Osteocyte (in vitro differentiated cells): ENCODE measurements around the gene PFDN1. TPM values are rescaled to one million over a fixed set of nuclear protein-coding genes. Genes with fewer than 3 reads are reported as not detected.

ENCODE experiments used
- DNase-seq: peaks from one replicate; pipeline ENCODE4 v3.0.0; 2021; ENCODE audit warnings: mixed read lengths; ENCODE audit not compliant: unreplicated experiment; ENCODE audit errors: extremely low spot score
- H3K27ac Mint-ChIP-seq: one replicate; pipeline ENCODE4 v1.8.0; 2021; ENCODE audit warnings: mild to moderate bottlenecking, mixed read lengths; ENCODE audit not compliant: unreplicated experiment
- H3K27me3 Mint-ChIP-seq: one replicate; pipeline ENCODE4 v1.8.0; 2021; ENCODE audit warnings: mixed read lengths; ENCODE audit not compliant: unreplicated experiment
- H3K36me3 Mint-ChIP-seq: one replicate; pipeline ENCODE4 v1.8.0; 2021; ENCODE audit warnings: mixed read lengths; ENCODE audit not compliant: unreplicated experiment
- H3K4me1 Mint-ChIP-seq: one replicate; pipeline ENCODE4 v1.8.0; 2021; ENCODE audit warnings: mixed read lengths; ENCODE audit not compliant: unreplicated experiment
- H3K4me3 Mint-ChIP-seq: one replicate; pipeline ENCODE4 v1.8.0; 2021; ENCODE audit warnings: mild to moderate bottlenecking, moderate library complexity, mixed read lengths; ENCODE audit not compliant: unreplicated experiment
- H3K9me3 Mint-ChIP-seq: one replicate; pipeline ENCODE4 v1.8.0; 2021; ENCODE audit warnings: mixed read lengths; ENCODE audit not compliant: unreplicated experiment
- CTCF ChIP-seq: fragments of 200-600 bp; sonication (generic); IDR thresholded peaks from 2 replicates; pipeline ENCODE4 v1.5.0; 2021; ENCODE audit warnings: antibody characterized with exemption, mild to moderate bottlenecking, moderate library complexity
- total RNA-seq: library from RNA; stranded (reverse); gene quantifications from 2 replicates; pipeline ENCODE4 v1.2.1, GENCODE V29; 2021

PFDN1 gene
- total RNA-seq, 1 donor from 2014 or later = 49.6 TPM

- Mint-ChIP-seq H3K4me1 (peaks cover 15% of the 10 kb centered on the region), H3K9me3 (no peaks in the 10 kb centered on the region), H3K4me3 (no peak overlapping the region), H3K27me3 (no peaks in the 10 kb centered on the region), H3K27ac (no peak overlapping the region), H3K36me3 (peaks cover 1% of the 10 kb centered on the region)
- no peak for DNase-seq
- TF ChIP-seq CTCF = no peak
Measured at GRCh38 chr5:140305471-140305870, 2.6 kb upstream of the PFDN1 start.

DNA sequence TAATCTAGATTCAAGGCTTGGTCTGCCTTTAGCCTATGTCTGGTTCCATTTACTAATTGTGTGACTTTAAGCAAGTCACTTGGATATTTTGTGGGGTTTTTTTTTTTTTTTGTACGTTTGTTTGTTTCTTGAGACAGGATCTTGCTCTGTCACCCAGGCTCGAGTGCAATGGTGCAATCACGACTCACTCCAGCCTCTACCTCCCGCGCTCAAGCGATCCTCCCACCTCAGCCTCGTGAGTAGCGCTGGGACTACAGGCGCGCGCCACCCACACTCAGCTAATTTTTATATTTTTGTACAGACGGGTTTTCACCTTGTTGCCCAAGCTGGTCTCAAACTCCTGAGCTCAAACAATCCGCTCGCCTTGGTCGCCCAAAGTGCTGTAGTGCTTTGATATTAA lies 1.1 kb upstream of the PFDN1 start:
- no peak for TF ChIP-seq CTCF
- H3K27ac Mint-ChIP-seq = no peak overlapping the region
- H3K4me3 Mint-ChIP-seq = no peak overlapping the region
- no peak for DNase-seq
- no peaks in the 10 kb centered on the region for H3K27me3 Mint-ChIP-seq
- peaks cover 7% of the 10 kb centered on the region for H3K36me3 Mint-ChIP-seq
- H3K9me3 Mint-ChIP-seq = no peaks in the 10 kb centered on the region
- H3K4me1 Mint-ChIP-seq = peaks cover 25% of the 10 kb centered on the region

DNA sequence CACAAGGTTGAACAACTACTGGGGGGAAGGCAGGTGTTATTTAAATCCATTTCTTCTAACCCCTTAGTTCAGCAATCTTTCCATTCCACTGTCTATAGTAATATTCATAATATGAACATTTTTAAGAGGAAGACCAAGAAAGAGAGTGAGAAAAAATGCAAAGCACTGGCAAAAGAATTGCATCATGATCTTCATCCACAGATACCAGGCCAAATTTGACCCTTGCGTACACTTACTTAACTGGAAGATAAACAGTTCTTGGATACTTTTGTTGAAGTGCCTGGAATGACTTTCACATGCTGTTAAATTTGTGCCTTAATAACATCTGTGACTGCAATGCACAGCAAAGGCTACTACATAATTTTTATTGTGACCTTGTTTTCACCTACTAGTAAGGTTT lies 1.8 kb downstream of the PFDN1 start:
- H3K4me3 Mint-ChIP-seq = no peak overlapping the region
- H3K9me3 Mint-ChIP-seq = no peaks in the 10 kb centered on the region
- peaks cover 53% of the 10 kb centered on the region for H3K4me1 Mint-ChIP-seq
- DNase-seq = no peak
- no peak overlapping the region for H3K27ac Mint-ChIP-seq
- H3K36me3 Mint-ChIP-seq = peaks cover 8% of the 10 kb centered on the region
- no peaks in the 10 kb centered on the region for H3K27me3 Mint-ChIP-seq
- no peak for TF ChIP-seq CTCF

GRCh38 chr5:140299056-140299455 lies 3.8 kb downstream of the PFDN1 start:
- Mint-ChIP-seq H3K36me3 (peaks cover 8% of the 10 kb centered on the region), H3K27me3 (no peaks in the 10 kb centered on the region), H3K4me1 (peaks cover 73% of the 10 kb centered on the region), H3K4me3 (no peak overlapping the region), H3K9me3 (no peaks in the 10 kb centered on the region), H3K27ac (peak overlapping the region; percentile 23)
- DNase-seq = no peak
- no peak for TF ChIP-seq CTCF

GRCh38 chr5:140298183-140298601 lies 4.7 kb downstream of the PFDN1 start:
- no peak for DNase-seq
- no peak for TF ChIP-seq CTCF
- Mint-ChIP-seq H3K4me3 (no peak overlapping the region), H3K9me3 (no peaks in the 10 kb centered on the region), H3K27ac (peak overlapping the region; percentile 85), H3K4me1 (peaks cover 81% of the 10 kb centered on the region), H3K36me3 (peaks cover 8% of the 10 kb centered on the region), H3K27me3 (no peaks in the 10 kb centered on the region)
